ENCODE data around the gene RAD51B.
"Not testable (repeated sequence)": the region's sequence is repeated elsewhere in the genome, so short reads cannot be mapped to it uniquely, and the experiment has no call there.

RAD51B gene

DNA sequence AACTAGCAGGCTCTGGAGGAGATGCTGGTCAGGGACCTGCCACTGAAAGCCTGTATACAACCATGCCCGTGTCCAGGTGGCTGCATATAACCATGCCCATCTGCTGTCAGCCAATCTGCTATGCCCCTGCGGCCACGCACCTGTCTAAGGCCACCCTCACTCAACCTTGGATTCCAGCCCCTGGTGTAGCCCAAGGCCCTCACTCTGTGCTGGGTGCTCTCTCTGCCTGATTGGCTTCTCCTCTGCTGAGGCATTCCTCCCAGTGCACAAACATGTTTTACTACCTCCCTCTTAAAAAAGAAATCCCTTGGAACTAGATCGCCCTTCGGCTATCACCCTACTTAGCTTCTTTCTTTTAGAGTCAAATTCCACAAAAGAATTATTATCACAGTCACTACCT is 927.8 kb downstream of the RAD51B start:
- no peak for DNase-seq

DNA sequence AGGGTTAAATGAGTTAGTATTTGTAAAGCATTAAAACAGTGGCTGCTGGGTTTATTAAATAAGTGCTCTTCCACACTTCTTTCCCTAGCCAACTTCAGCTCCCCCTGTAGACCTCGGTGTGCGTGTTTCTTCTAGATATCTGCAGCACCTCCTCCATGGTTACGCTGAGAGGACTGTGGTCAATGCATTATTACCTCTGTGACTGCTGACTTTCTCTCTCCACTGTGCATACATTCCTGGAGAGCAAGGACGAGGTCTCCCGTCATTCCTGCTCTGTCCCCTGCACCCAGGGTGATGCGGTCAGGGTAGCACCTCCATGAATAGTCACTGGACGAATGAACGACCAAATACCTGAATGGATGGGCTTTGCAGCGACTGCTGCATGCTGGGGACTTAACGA is 928.7 kb downstream of the RAD51B start:
- DNase-seq, result no peak

DNA sequence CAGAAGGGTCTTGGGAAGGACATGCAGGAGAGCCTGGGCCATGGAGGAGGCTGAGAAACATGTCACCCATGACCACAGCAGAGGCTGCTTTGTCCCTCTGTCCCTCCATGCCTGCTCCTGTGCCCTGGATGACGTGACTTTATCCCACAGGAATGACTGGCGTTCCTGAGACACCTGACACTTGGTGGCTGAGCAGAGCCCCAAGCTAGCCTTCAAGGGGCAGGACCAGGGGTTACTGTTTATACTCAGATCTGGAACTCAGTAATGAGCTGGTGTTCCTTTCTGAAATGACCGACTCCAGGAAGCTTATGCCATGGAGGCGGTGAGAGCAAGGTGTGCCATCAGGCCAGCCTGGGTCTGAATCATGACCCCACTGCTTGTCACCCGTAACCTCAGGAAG is 929.1 kb downstream of the RAD51B start:
- no peak for DNase-seq

- DNase-seq, result no peak
Observed at GRCh38 chr14:68749487-68750475, 930.2 kb downstream of the RAD51B start.

DNA sequence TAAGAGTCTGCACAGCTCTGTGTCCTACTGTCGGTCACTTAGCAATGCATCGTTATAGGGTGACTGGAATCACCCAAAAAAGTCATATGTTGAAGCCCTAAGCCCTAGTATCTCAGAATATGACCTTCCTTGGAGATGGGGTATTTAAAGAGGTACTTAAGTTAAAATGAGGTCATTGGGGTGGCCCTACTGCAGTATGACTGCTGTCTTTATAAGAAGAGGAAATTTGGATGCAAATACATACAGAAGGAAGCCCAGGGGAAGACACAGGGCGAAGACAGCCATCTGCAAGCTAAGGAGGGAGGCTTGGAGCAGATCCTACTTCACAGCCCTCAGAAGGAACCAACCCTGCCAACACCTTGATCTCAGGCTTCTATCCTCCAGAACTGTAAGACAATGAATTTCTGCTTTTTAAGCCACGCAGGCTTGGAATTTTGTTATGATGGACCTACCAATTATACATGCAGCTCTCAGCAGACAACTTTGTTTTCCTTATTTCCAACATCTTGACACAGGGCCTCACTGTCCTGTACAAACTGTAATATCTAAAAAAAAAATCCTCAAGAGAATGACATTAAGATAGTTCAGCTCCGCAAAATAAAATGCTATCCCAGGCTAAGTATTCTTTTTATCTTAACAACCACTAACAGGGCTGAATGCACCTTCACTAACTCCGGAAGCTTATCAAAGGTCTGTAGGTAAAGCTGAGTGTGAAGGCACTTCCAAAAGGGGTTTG is 932.9 kb downstream of the RAD51B start:
- no peak for DNase-seq

DNA sequence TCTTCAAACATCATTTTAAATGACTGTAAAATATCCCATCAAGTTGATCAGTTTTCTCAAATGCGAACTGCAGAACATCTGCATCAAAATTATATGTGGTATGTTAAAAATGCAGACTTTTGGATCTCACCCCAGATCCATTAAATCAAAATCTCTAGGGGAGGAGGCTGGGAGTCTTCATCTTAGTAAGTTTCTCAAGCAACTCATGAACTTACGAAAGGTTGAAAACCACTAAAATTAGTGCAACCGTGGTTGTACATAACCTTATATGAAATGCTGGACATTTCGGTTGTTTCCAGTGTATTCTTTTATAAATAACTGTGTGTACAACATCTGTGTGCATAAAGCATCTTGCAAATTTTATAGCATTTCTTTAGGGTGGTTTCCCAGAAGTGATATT is 934.1 kb downstream of the RAD51B start:
- DNase-seq, result no peak

DNA sequence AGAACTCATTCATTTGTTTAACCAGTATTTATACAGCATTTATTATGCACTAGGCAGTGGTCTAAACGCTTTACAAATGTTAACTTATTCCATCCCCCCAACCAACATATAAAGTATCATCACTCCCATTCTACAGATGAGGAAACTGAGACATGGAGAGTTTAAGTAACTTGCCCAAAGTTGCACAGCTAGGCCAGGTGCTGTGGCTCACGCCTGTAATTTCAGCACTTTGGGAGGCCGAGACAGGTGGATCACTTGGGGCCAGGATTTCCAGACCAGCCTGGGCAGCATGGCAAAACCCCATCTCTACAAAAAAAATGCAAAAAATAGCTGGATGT is 935.4 kb downstream of the RAD51B start:
- DNase-seq, result no peak

- DNase-seq, result no peak
Observed at GRCh38 chr14:68756000-68756481, 936.5 kb downstream of the RAD51B start.

- no peak for DNase-seq
Observed at GRCh38 chr14:68756734-68757133, 937.2 kb downstream of the RAD51B start.

- DNase-seq, result peak; percentile 97 to 99
Observed at GRCh38 chr14:68757618-68758081, 938.1 kb downstream of the RAD51B start.

DNA sequence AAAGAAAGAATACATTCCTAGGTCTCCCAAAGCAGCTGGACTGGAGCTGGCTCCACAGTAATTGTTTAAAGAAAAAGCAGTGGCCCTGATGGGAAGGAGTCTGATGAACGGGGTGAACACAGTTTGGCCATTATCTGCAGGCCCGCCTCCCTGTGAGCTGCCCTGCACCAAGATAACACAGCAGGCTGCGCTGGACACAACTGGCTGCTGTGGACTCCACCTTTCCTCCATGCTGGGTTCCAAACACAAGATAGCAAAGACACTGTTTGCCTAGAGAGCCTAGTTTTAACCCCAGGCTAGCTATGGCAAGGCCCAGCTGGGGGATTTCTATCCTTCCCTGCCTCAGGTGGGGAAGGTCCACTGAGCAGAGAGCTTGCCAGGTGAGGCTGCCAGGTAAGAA is 938.7 kb downstream of the RAD51B start:
- no peak for DNase-seq

- no peak for DNase-seq
Observed at GRCh38 chr14:68759017-68759560, 939.5 kb downstream of the RAD51B start.

DNA sequence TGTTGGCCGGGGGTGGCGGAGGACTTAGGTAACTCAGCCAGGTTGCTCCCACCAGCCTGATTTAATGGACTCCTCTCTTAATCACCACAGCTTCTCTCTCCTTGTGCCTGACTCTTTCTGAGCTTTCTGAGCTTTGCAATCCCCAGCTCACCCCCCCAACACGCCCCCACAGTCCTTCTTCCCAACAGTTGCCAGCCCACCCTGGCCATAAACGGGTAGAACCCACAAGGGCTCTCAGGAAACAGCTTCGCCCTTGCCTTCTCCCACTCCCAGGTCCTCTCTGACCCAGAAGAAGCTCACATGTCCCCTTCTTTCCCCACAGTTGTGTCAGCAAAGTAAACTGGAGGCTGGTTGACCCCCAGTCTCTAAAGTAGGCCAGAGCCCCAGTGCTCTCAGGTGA is 940.4 kb downstream of the RAD51B start:
- peak; percentile 69 to 84 for DNase-seq

DNA sequence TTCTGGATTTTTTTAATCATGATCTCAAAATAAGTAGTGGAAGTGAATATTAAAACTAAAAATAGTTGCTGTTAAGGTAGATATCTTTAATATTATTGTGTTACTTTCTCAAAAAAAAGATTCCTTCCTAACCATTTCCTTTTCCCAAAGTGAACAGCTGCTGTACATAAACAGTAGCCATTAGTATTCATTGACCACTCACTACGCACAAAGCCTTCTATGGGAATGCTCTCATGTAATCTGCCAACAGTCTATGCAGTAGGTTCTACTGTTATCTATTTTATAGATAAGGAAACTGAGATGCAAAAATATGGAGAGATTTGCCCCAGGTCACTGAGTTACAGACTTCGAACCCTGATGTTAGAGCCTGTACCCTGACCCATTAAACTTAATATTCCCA is 941.2 kb downstream of the RAD51B start:
- DNase-seq, result no peak

GRCh38 chr14:68761391-68761790 is 941.8 kb downstream of the RAD51B start:
- no peak for DNase-seq

DNA sequence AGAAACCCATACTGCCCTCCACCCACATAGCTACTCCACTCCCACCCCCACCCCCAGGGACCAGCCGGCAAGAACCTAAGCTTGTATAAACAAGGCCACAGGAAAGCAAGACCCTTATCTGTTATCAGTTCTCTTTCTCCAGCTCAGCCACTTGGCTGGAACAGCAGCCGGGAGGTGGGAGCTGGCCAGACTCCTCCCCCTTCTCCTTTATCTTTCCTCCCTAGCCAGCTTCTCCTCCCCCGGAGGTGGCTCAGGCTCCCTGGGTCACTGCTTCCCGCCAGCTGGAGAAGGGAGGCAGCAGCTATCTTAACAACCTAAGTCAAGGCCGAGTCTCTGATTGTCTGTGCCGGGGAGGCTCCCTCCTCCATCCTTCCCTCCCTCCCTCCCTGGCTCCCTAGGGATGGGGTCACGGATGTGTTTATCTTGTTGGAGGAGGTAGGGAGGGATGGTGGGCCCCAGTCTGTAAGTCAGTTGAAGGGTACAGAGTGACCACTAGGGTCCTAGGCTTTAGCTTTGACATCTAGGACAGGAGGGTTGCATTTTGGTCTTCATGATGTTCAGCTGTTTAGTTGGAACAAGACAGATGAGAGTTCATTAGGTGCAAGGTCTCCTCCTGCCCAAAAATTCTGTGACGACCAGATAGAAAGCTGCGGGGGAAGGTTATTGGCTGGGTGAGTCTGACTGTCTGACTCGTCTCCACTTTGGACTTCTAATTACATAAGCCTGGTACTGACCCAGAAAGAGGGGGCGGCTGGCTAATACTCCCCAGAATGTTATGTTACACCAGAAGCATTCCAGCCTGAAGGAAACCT is 943.6 kb downstream of the RAD51B start:
- no peak for DNase-seq

DNA sequence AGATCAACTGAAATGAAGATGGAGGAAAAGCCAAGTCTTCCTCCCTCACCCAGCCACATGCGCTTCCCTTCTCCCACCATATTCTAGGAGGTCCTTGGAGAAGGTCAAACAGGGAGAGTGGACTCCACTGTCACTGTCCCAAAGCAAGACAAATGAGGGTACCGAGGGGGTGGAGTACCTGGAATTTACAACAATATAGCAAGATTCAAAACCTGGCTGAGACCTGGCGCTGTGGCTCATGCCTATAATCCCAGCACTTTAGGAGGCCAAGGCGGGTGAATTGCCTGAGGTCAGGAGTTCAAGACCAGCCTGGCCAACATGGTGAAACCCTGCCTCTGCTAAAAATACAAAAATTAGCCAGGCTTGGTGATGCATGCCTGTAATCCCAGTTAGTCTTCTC is 944.3 kb downstream of the RAD51B start:
- DNase-seq, result not testable (repeated sequence)

- DNase-seq, result no peak
Observed at GRCh38 chr14:68766299-68767247, 947.0 kb downstream of the RAD51B start.

- DNase-seq, result no peak
Observed at GRCh38 chr14:68767248-68767645, 947.7 kb downstream of the RAD51B start.

DNA sequence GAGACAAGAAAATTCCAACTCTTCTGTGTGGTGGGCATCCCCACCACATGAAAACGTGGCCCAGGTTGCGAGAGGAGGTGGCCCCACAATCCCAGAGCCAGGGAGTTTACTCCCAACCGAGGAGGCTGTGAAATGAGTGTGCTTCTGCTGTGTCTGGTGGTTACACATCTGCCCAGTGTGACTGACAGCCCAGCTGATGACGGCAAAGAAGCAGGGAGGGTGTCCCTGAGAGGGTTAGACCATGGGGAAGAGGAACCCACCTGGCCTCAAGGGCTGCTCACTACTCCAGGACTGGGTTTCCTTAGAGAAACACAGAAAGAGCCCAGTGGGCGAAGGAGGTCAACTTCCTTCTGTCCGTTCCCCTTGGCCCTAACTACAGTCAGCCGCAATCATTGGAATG is 948.7 kb downstream of the RAD51B start:
- no peak for DNase-seq

- DNase-seq, result no peak
Observed at GRCh38 chr14:68770051-68770450, 950.5 kb downstream of the RAD51B start.

Data from inflammatory macrophage (primary cell).